ENCODE data around the gene ATG4C. TPM values are rescaled to one million over a fixed set of nuclear protein-coding genes. Genes with fewer than 3 reads are reported as not detected.

ATG4C gene
- total RNA-seq, 1 donor from 2014 or later = 5.9 TPM

DNA sequence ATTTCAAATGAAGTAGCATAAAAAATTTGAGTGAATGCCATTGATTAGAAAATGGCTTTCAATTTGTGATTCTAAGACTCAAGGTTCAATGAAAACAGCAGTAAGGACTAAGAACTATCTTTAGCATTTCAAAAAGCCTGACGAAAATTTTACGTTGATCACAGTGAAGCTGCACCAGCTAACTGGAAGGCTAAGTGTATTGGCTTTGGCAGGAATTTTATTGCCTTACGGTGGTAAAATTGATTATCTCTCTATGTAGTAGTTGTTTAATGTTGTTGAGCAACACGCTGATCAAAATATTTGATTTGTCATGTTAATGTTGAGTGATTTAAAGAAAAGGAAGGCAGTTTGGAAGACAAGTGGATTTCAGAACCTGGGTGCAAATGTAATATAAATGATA lies 49.6 kb downstream of the ATG4C start:
- no peak overlapping the region for H3K4me3 ChIP-seq
- intact Hi-C loops (cut with DNase I) = no loop called here
- H3K9me3 ChIP-seq = no peaks in the 10 kb centered on the region
- H3K27ac ChIP-seq = no peak overlapping the region
- no peaks in the 10 kb centered on the region for H3K27me3 ChIP-seq
- no peak for TF ChIP-seq POLR2A (IDR thresholded peaks at IDR 0.05)
- TF ChIP-seq, protein P1, sequence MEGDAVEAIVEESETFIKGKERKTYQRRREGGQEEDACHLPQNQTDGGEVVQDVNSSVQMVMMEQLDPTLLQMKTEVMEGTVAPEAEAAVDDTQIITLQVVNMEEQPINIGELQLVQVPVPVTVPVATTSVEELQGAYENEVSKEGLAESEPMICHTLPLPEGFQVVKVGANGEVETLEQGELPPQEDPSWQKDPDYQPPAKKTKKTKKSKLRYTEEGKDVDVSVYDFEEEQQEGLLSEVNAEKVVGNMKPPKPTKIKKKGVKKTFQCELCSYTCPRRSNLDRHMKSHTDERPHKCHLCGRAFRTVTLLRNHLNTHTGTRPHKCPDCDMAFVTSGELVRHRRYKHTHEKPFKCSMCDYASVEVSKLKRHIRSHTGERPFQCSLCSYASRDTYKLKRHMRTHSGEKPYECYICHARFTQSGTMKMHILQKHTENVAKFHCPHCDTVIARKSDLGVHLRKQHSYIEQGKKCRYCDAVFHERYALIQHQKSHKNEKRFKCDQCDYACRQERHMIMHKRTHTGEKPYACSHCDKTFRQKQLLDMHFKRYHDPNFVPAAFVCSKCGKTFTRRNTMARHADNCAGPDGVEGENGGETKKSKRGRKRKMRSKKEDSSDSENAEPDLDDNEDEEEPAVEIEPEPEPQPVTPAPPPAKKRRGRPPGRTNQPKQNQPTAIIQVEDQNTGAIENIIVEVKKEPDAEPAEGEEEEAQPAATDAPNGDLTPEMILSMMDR (IDR thresholded peaks at IDR 0.05) = no peak
- no peak for DNase-seq (ENCODE audit: extremely low spot score in 2 of 2)
- no peaks in the 10 kb centered on the region for H3K4me1 ChIP-seq
- peaks cover 0 to 4% of the 10 kb centered on the region in 2 donors for H3K36me3 ChIP-seq

DNA sequence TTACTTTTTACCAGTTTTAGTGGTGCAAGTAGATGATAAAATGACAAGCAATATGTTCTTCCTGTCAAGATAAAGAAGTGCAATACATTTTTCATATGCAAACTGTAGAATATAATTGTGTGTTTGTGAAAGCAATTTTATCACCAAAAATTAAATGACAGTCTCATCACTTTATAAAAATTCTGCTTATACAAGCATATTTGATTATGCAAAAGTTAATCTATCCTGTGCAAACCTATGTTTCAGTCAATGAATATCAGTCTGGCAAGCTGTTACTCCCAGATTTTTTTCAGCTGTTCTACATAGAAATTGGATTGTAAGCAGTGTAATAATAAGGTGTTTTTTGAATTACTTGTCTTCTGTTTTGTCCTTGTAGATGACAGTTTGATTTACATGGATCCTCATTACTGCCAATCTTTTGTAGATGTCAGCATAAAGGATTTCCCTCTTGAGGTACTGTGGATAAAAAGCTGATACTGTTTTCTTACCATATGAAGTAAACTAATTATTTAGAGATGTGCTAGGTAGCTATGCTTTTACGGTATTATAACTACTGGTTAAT lies 50.5 kb downstream of the ATG4C start:
- Histone ChIP-seq H3K4me3 (no peak overlapping the region), H3K27me3 (no peaks in the 10 kb centered on the region), H3K9me3 (no peaks in the 10 kb centered on the region), H3K27ac (no peak overlapping the region), H3K36me3 (peaks cover 0 to 4% of the 10 kb centered on the region in 2 donors), H3K4me1 (no peaks in the 10 kb centered on the region)
- no peak for DNase-seq (ENCODE audit: extremely low spot score in 2 of 2)
- intact Hi-C loops (cut with DNase I) = no loop called here
- no peak for TF ChIP-seq POLR2A (IDR thresholded peaks at IDR 0.05)
- TF ChIP-seq, protein P1 (IDR thresholded peaks at IDR 0.05) = no peak
- no peak for TF ChIP-seq POLR2AphosphoS5 (IDR thresholded peaks at IDR 0.05; ENCODE audit: insufficient read depth in 1 of 2, low read depth in 1 of 2)

DNA sequence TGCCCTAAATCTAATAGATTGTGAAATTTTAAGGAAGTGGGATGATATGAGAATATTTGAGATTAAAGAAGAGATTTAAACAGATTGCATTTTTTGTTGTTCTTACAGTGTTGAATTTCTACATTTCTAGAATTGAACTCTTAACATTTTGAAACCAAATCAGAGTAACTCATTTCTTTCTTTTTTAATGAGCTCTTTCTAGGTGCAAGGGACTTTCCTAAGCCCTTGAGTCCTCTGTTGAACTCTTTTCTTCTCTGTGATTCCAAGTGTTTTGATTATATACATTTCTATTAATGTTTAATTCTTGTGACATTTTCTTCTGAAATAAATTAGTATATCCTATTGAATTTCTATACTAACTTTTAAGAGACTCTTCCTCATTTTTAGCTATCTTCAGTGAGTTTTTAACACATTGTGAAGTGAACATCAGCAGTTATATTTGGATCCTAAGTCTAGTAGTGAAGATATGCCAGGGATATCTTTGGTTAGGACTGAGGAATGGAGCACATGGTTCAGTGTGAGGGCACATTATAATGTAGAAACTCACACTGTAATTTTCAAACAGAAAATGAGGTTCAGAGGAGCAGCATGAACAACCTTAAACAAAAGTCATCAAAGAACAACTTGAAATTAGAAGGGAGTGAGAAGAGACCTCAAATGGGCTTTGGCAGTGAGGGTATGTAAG lies 53.1 kb downstream of the ATG4C start:
- TF ChIP-seq, protein P1 (IDR thresholded peaks at IDR 0.05) = no peak
- TF ChIP-seq POLR2AphosphoS5 (IDR thresholded peaks at IDR 0.05; ENCODE audit: insufficient read depth in 1 of 2, low read depth in 1 of 2) = no peak
- TF ChIP-seq POLR2A (IDR thresholded peaks at IDR 0.05) = no peak
- intact Hi-C loops (cut with DNase I) = no loop called here
- Histone ChIP-seq H3K4me1 (no peaks in the 10 kb centered on the region), H3K36me3 (peaks cover 0 to 4% of the 10 kb centered on the region in 2 donors), H3K27ac (no peak overlapping the region), H3K4me3 (no peak overlapping the region), H3K27me3 (no peaks in the 10 kb centered on the region), H3K9me3 (no peaks in the 10 kb centered on the region)
- DNase-seq (ENCODE audit: extremely low spot score in 2 of 2) = no peak

DNA sequence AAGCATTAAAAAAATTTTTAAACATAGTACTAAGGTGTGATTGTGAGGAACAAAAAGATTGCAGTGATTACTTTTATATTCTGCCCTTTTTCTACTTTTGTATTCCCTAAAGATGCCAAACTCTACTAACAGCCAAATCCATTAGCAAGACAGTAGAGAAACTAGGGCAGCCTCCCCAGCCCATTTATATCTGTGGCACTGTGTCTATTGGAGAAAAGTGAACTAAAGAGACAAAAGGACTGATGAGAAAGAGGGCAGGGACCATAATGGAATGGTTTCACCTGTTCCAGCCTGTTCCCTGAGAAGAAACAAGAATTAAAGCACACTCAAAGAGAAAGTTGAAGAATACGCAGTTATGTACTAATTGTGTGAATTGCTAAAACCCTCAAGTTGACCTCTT lies 56.6 kb downstream of the ATG4C start:
- H3K4me1 ChIP-seq = no peaks in the 10 kb centered on the region

More for the DNA sequence above, 56.6 kb downstream of the ATG4C start:
- no peaks in the 10 kb centered on the region for H3K27me3 ChIP-seq
- H3K9me3 ChIP-seq = no peaks in the 10 kb centered on the region
- DNase-seq (ENCODE audit: extremely low spot score in 2 of 2) = no peak
- TF ChIP-seq POLR2A (IDR thresholded peaks at IDR 0.05) (no peak), POLR2AphosphoS5 (IDR thresholded peaks at IDR 0.05; ENCODE audit: insufficient read depth in 1 of 2, low read depth in 1 of 2) (no peak)
- TF ChIP-seq, protein P1 (IDR thresholded peaks at IDR 0.05) = no peak
- H3K4me3 ChIP-seq = no peak overlapping the region
- intact Hi-C loops (cut with DNase I) = no loop called here
- H3K27ac ChIP-seq = no peak overlapping the region
- no peaks in the 10 kb centered on the region for H3K36me3 ChIP-seq
